ENCODE data around the gene DBNDD2. TPM values are rescaled to one million over a fixed set of nuclear protein-coding genes. Genes with fewer than 3 reads are reported as not detected.

DBNDD2 gene
- total RNA-seq, 1 donor from 2014 or later = 100 TPM

DNA sequence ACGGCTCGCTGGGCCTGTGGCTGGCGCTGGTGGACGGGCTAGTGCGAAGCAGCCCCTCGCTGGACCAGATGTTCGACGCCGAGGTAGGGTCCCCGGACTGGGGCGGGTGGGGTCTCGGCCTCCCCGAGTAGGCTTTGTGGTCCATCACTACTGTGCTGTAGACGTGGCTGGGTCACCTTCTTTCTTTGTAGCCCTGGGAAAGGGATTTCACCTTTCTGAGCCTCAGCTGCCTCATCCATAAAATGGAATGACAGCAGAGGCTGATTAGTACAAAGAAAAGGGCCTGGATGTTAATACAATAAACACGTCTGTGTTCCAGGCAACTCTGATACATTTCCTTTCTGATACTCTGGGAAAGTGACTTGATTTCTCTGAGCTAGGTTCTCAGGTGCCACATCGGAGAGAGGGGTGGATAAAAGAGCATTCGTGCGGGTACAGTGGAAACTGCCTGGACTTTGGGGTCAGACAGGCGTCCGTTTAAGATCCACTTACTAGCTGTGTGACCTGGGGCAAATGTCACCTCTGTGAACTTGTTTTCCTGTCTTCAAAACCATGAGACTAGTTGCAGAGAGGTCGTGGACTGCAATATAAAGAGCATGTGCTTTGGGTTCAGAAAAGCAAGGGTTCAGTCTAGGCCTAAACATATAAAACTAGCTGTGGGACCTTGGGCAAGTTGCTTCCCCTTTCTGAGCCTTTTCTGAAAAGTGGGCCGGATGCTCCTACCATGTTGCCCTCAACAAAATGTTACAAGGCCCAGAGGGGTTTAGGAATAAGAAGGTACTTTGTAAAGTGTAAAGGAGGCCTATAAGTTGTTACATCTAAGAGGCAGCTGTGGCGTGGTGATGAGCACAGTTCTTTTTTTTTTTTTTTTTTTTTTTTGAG, 44.2 kb upstream of the DBNDD2 start:
- TF ChIP-seq, protein P1, sequence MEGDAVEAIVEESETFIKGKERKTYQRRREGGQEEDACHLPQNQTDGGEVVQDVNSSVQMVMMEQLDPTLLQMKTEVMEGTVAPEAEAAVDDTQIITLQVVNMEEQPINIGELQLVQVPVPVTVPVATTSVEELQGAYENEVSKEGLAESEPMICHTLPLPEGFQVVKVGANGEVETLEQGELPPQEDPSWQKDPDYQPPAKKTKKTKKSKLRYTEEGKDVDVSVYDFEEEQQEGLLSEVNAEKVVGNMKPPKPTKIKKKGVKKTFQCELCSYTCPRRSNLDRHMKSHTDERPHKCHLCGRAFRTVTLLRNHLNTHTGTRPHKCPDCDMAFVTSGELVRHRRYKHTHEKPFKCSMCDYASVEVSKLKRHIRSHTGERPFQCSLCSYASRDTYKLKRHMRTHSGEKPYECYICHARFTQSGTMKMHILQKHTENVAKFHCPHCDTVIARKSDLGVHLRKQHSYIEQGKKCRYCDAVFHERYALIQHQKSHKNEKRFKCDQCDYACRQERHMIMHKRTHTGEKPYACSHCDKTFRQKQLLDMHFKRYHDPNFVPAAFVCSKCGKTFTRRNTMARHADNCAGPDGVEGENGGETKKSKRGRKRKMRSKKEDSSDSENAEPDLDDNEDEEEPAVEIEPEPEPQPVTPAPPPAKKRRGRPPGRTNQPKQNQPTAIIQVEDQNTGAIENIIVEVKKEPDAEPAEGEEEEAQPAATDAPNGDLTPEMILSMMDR (IDR thresholded peaks at IDR 0.05) = no peak
- H3K9me3 ChIP-seq = no peaks in the 10 kb centered on the region
- no peak for DNase-seq (ENCODE audit: low spot score in 2 of 2)
- peak overlapping the region; percentile 73 to 75 for H3K4me3 ChIP-seq
- intact Hi-C loops (cut with DNase I) = loop anchor here (1.0 to 2.0 kb wide), 6 partner anchors 8 to 72 kb away; no protein-coding TSS in a partner anchor
- H3K36me3 ChIP-seq = peaks cover 24 to 34% of the 10 kb centered on the region in 2 donors
- H3K27ac ChIP-seq = peak overlapping the region; percentile 95 to 96
- H3K27me3 ChIP-seq = no peaks in the 10 kb centered on the region
- H3K4me1 ChIP-seq = peaks cover 0 to 19% of the 10 kb centered on the region in 2 donors

- DNase-seq (ENCODE audit: low spot score in 2 of 2) = no peak
- Histone ChIP-seq H3K27ac (no peak overlapping the region), H3K9me3 (no peaks in the 10 kb centered on the region), H3K4me1 (peaks cover 0 to 10% of the 10 kb centered on the region in 2 donors), H3K36me3 (peaks cover 24 to 36% of the 10 kb centered on the region in 2 donors), H3K4me3 (no peak overlapping the region), H3K27me3 (no peaks in the 10 kb centered on the region)
- TF ChIP-seq, protein P1 (IDR thresholded peaks at IDR 0.05) = no peak
- intact Hi-C loops (cut with DNase I) = no loop called here
These were observed 42.6 kb upstream of the DBNDD2 start for GRCh38 chr20:45365444-45365970.

- no peaks in the 10 kb centered on the region for H3K9me3 ChIP-seq
- no peak overlapping the region for H3K4me3 ChIP-seq
- H3K36me3 ChIP-seq = peaks cover 24 to 36% of the 10 kb centered on the region in 2 donors
- TF ChIP-seq, protein P1 (IDR thresholded peaks at IDR 0.05) = no peak
- peaks cover 0 to 10% of the 10 kb centered on the region in 2 donors for H3K4me1 ChIP-seq
- no peaks in the 10 kb centered on the region for H3K27me3 ChIP-seq
- H3K27ac ChIP-seq = no peak overlapping the region
- no peak for DNase-seq (ENCODE audit: low spot score in 2 of 2)
- intact Hi-C loops (cut with DNase I) = no loop called here
These were observed 41.9 kb upstream of the DBNDD2 start for GRCh38 chr20:45366192-45366591.

- Histone ChIP-seq H3K4me1 (peaks cover 0 to 10% of the 10 kb centered on the region in 2 donors), H3K9me3 (no peaks in the 10 kb centered on the region), H3K27ac (no peak overlapping the region), H3K4me3 (no peak overlapping the region), H3K36me3 (peaks cover 24 to 36% of the 10 kb centered on the region in 2 donors), H3K27me3 (no peaks in the 10 kb centered on the region)
- TF ChIP-seq, protein P1 (IDR thresholded peaks at IDR 0.05) = no peak
- DNase-seq (ENCODE audit: low spot score in 2 of 2) = no peak
- intact Hi-C loops (cut with DNase I) = no loop called here
These were observed 41.5 kb upstream of the DBNDD2 start for GRCh38 chr20:45366631-45367030.

DNA sequence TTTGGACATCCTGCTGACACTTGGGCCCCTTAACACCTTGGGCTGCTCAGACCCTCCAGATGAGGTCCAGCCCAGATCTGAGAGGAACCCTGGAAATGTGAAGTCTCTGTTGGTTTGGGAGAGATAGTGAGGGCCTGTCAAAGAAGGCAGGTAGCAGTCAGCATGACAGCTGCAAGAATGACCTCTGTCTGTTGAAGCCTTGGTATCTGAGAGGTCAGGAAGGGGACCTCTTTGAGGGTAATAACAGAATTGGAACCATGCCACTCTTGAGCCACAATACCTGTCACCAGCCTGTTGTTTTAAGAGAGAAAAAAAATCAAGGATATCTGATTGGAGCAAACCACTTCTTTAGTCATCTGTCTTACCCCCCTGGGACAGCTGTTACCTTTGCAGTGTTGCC, 41.0 kb upstream of the DBNDD2 start:
- Histone ChIP-seq H3K27me3 (no peaks in the 10 kb centered on the region), H3K9me3 (no peaks in the 10 kb centered on the region), H3K36me3 (peaks cover 24 to 36% of the 10 kb centered on the region in 2 donors), H3K4me3 (no peak overlapping the region), H3K4me1 (peaks cover 0 to 10% of the 10 kb centered on the region in 2 donors), H3K27ac (no peak overlapping the region)
- TF ChIP-seq, protein P1 (IDR thresholded peaks at IDR 0.05) = no peak
- intact Hi-C loops (cut with DNase I) = no loop called here
- DNase-seq (ENCODE audit: low spot score in 2 of 2) = no peak
